B cell (primary cell): ENCODE results near the gene ROPN1. TPM values are rescaled to one million over a fixed set of nuclear protein-coding genes. Genes with fewer than 3 reads are reported as not detected.
"Not testable (repeated sequence)": the region's sequence is repeated elsewhere in the genome, so short reads cannot be mapped to it uniquely, and the experiment has no call there.

Experiments
- ATAC-seq: fragments of 200-7000 bp; cut with Tn5 transposase; one replicate; pipeline ENCODE4 v1.10.0; 2021; ENCODE audit warnings: low read depth, mild to moderate bottlenecking, moderate number of reproducible peaks, moderate library complexity
- CTCF ChIA-PET: fragments of 350-600 bp; sonication (Branson Sonifier 250); formaldehyde crosslinking; loops from one replicate; lab custom pipeline; 2021; ENCODE audit warnings: antibody characterized with exemption, inconsistent platforms; lab: Charles Lee
- POLR2A ChIA-PET: fragments of 350-600 bp; sonication (Branson Sonifier 250); formaldehyde crosslinking; loops from one replicate; lab custom pipeline; 2021; ENCODE audit warnings: antibody characterized with exemption; lab: Charles Lee
- DNase-seq: peaks from one replicate; pipeline ENCODE4 v3.0.0; 2013
- H2AFZ ChIP-seq: 2 replicates; pipeline ENCODE4 v1.6.1; 2012; ENCODE audit warnings: mild to moderate bottlenecking, low read depth, low read length; ENCODE audit not compliant: insufficient read depth, poor library complexity, severe bottlenecking
- H3K27ac ChIP-seq, 2 donors: 1 replicate in 1 of 2; 2 replicates in 1 of 2; pipeline ENCODE4 v1.5.1; 2012 to 2013; ENCODE audit warnings: low read length in 2 of 2, mild to moderate bottlenecking in 2 of 2, moderate library complexity in 1 of 2
- H3K27me3 ChIP-seq, 4 experiments: fragments of 200-600 bp in 1 of 4; sonication (generic) in 1 of 4; replicated peaks in 1 of 4; 1 replicate in 2 of 4; 2 replicates in 2 of 4; pipeline versions ENCODE4 v1.6.1 to v1.7.0; 2013 to 2016; ENCODE audit warnings: low read length in 3 of 4, mild to moderate bottlenecking in 2 of 4, mixed read lengths in 1 of 4, moderate library complexity in 1 of 4; ENCODE audit not compliant: insufficient read depth in 4 of 4, control insufficient read depth in 3 of 4; ENCODE audit errors: control extremely low read depth in 1 of 4
- H3K36me3 ChIP-seq, 2 experiments: replicated peaks in 1 of 2; 1 replicate in 1 of 2; 2 replicates in 1 of 2; pipeline versions ENCODE4 v1.6.1 to v1.7.1; 2013; ENCODE audit warnings: low read length in 1 of 2; ENCODE audit not compliant: insufficient read depth in 2 of 2, control insufficient read depth in 1 of 2; ENCODE audit errors: control extremely low read depth in 1 of 2, extremely low read depth in 1 of 2
- H3K4me1 ChIP-seq, 2 donors: fragments of 200-600 bp in 1 of 2; sonication (generic) in 1 of 2; 1 replicate in 1 of 2; 2 replicates in 1 of 2; pipeline versions ENCODE4 v1.5.1 to v1.6.1; 2013 to 2017; ENCODE audit warnings: low read length in 2 of 2; ENCODE audit not compliant: control insufficient read depth in 2 of 2, insufficient read depth in 2 of 2
- H3K4me2 ChIP-seq: replicated peaks from 2 replicates; pipeline ENCODE3; 2012; ENCODE audit warnings: mild to moderate bottlenecking, low read depth, low read length; ENCODE audit not compliant: poor library complexity, severe bottlenecking
- H3K4me3 ChIP-seq, 5 experiments: fragments of 200-600 bp in 1 of 5; sonication (generic) in 1 of 5; 1 replicate in 3 of 5; 2 replicates in 2 of 5; pipeline versions ENCODE4 v1.5.1 to v1.7.0; 2011 to 2016; ENCODE audit warnings: low read length in 4 of 5, mild to moderate bottlenecking in 4 of 5, low read depth in 2 of 5, control low read depth in 1 of 5, moderate library complexity in 1 of 5; ENCODE audit not compliant: insufficient read depth in 1 of 5; ENCODE audit errors: control extremely low read depth in 1 of 5, extremely low read depth in 1 of 5
- H3K79me2 ChIP-seq: fragments of 200-600 bp; sonication (generic); one replicate; pipeline ENCODE4 v1.6.0; 2016; ENCODE audit warnings: low read length; ENCODE audit not compliant: control insufficient read depth, insufficient read depth
- H3K9ac ChIP-seq: fragments of 200-600 bp; sonication (generic); 2 replicates; pipeline ENCODE4 v1.6.1; 2017; ENCODE audit warnings: mild to moderate bottlenecking, low read length, moderate library complexity
- H3K9me3 ChIP-seq, 3 donors: one replicate each; pipeline versions ENCODE4 v1.6.1 to v1.7.1; 2013; ENCODE audit warnings: low read length in 2 of 3; ENCODE audit not compliant: control insufficient read depth in 2 of 3, insufficient read depth in 1 of 3; ENCODE audit errors: control extremely low read depth in 1 of 3
- H4K20me1 ChIP-seq: 2 replicates; pipeline ENCODE4 v1.6.0; 2012; ENCODE audit warnings: mild to moderate bottlenecking, low read length; ENCODE audit not compliant: insufficient read depth, control insufficient read depth, poor library complexity, severe bottlenecking
- H3K27ac Mint-ChIP-seq: one replicate; pipeline ENCODE4 v1.8.0; 2021; ENCODE audit warnings: mixed read lengths
- H3K27me3 Mint-ChIP-seq: one replicate; pipeline ENCODE4 v1.8.0; 2021; ENCODE audit warnings: mixed read lengths
- H3K4me1 Mint-ChIP-seq: one replicate; pipeline ENCODE4 v1.8.0; 2021; ENCODE audit warnings: mixed read lengths
- H3K4me3 Mint-ChIP-seq: one replicate; pipeline ENCODE4 v1.8.0; 2021; ENCODE audit warnings: mixed read lengths
- H3K9me3 Mint-ChIP-seq: one replicate; pipeline ENCODE4 v1.8.0; 2022; ENCODE audit warnings: mixed read lengths; ENCODE audit not compliant: insufficient read depth
- EZH2 ChIP-seq: IDR thresholded peaks from 2 replicates; pipeline ENCODE4 v1.6.1; 2012; ENCODE audit warnings: borderline replicate concordance, low read depth, mild to moderate bottlenecking, moderate library complexity, low read length; ENCODE audit not compliant: insufficient read depth, poor library complexity, severe bottlenecking
- WGBS: methylation state at CpG from one replicate; pipeline ENCODE4 v1.1.5; 2013; ENCODE audit warnings: missing lambda C conversion rate; ENCODE audit not compliant: insufficient coverage; 5-methylcytosine and 5-hydroxymethylcytosine counted together
- intact Hi-C: fragments of 100-400 bp; cut with micrococcal nuclease; formaldehyde crosslinking; loops from one replicate; pipeline ENCODE4 v1.10.0; 2022
- polyA plus RNA-seq: library from polyadenylated mRNA; depleted of rRNA; stranded (reverse); fragments of >200 nt; gene quantifications from 2 replicates; pipeline ENCODE4 v1.2.3, GENCODE V29; 2012
- total RNA-seq, 2 donors: library from RNA; stranded (reverse); fragments of 120-200 nt in 1 of 2; gene quantifications; 1 replicate in 1 of 2; 2 replicates in 1 of 2; pipeline versions ENCODE4 v1.2.3 to v1.2.4, GENCODE V29; 2013 to 2022
- TF ChIP-seq, protein P1 (sequence below): fragments of 200-600 bp; IDR thresholded peaks from one replicate; pipeline ENCODE4 v1.8.0; 2022; ENCODE audit warnings: antibody characterized with exemption, mild to moderate bottlenecking

ROPN1 gene
- total and polyA plus RNA-seq, 2 donors (not counting 1 experiment from before 2014, with no cell fraction given): not detected

DNA sequence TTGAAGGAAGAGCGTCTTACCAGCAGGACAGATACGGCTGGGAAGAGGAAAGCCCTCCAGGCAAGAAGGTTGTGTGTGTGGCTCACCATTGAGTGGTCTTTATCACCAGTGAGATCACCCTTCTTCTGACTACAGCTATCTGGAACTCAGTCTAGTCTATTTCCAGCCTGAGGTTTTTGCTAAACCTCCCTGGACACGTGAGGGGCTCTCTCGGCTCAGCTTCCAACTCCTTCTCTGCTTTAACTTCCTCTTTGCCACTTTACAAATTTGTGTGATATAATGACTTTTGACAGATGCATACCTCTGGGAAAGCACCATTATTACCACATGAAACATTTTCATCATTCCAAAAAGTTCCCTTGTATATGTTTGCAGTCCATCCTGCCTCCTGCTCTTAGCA is 15.3 kb upstream of the ROPN1 start:
- no peak overlapping the region for H3K4me3 Mint-ChIP-seq
- no peaks in the 10 kb centered on the region for H3K9me3 ChIP-seq
- no peaks in the 10 kb centered on the region for H4K20me1 ChIP-seq
- 0% methylated on average over 1 of the region's 4 CpGs for WGBS
- intact Hi-C loops: no loop called here
- no peak overlapping the region for H3K9ac ChIP-seq
- no peaks in the 10 kb centered on the region for H3K9me3 Mint-ChIP-seq
- H3K27ac Mint-ChIP-seq: no peak overlapping the region
- no peaks in the 10 kb centered on the region for H3K36me3 ChIP-seq
- ChIA-PET POLR2A (no interaction called here), CTCF (no interaction called here)
- H3K27me3 ChIP-seq: peaks cover 0 to 9% (median 6%) of the 10 kb centered on the region in 4 experiments
- no peaks in the 10 kb centered on the region for H3K4me1 Mint-ChIP-seq
- H3K27ac ChIP-seq: no peak overlapping the region
- ATAC-seq (no peak), DNase-seq (no peak)
- H3K79me2 ChIP-seq: no peaks in the 10 kb centered on the region
- H3K4me3 ChIP-seq: no peak overlapping the region
- H2AFZ ChIP-seq: no peak overlapping the region
- H3K4me1 ChIP-seq: no peaks in the 10 kb centered on the region
- TF ChIP-seq, protein P1, sequence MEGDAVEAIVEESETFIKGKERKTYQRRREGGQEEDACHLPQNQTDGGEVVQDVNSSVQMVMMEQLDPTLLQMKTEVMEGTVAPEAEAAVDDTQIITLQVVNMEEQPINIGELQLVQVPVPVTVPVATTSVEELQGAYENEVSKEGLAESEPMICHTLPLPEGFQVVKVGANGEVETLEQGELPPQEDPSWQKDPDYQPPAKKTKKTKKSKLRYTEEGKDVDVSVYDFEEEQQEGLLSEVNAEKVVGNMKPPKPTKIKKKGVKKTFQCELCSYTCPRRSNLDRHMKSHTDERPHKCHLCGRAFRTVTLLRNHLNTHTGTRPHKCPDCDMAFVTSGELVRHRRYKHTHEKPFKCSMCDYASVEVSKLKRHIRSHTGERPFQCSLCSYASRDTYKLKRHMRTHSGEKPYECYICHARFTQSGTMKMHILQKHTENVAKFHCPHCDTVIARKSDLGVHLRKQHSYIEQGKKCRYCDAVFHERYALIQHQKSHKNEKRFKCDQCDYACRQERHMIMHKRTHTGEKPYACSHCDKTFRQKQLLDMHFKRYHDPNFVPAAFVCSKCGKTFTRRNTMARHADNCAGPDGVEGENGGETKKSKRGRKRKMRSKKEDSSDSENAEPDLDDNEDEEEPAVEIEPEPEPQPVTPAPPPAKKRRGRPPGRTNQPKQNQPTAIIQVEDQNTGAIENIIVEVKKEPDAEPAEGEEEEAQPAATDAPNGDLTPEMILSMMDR: no peak
- no peak for TF ChIP-seq EZH2
- no peak overlapping the region for H3K4me2 ChIP-seq
- peaks cover 41% of the 10 kb centered on the region for H3K27me3 Mint-ChIP-seq

DNA sequence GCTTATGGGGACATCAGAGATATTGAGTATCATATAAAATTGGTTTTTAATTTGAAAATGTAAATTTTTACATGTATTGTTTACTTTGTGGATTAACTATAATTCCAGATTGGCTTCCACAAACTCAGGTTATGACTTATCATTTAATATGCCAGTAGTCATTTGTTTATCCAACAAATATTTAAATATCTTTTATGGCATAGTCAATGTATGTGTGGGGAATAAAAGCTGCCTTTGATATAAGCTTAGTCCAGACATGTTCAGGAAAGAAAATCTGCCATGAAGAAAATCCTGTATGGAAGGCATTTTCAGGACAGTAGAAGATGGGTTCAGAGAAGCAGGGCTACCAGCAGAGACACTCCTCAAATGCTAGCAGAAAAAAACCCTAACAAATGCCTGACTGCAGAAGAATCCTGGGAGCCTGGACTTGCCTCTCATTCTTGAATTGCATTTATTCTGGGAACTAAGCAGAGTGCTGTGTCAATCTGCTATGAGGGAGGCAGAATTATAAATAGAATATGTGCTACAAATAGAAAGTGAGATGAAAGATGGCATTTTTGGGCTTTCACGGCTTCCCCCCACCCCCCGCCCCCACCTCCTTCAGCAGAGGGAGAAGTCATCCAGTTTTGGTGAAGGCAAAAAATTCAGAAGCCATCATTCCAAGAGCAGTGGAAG is 10.6 kb upstream of the ROPN1 start:
- H3K4me3 Mint-ChIP-seq, H3K4me1 ChIP-seq, H3K36me3 ChIP-seq, POLR2A ChIA-PET, H3K4me1 Mint-ChIP-seq, H3K27ac Mint-ChIP-seq, H3K27ac ChIP-seq, H4K20me1 ChIP-seq, H3K9me3 Mint-ChIP-seq, H3K79me2 ChIP-seq, H3K4me2 ChIP-seq, ATAC-seq, H3K9ac ChIP-seq, CTCF ChIA-PET, DNase-seq, H2AFZ ChIP-seq, H3K9me3 ChIP-seq, H3K27me3 ChIP-seq, intact Hi-C loops, H3K4me3 ChIP-seq: not testable (repeated sequence)
- H3K27me3 Mint-ChIP-seq: peaks cover 60% of the 10 kb centered on the region
- no CpG with 5 or more reads among the region's 2 CpGs for WGBS

DNA sequence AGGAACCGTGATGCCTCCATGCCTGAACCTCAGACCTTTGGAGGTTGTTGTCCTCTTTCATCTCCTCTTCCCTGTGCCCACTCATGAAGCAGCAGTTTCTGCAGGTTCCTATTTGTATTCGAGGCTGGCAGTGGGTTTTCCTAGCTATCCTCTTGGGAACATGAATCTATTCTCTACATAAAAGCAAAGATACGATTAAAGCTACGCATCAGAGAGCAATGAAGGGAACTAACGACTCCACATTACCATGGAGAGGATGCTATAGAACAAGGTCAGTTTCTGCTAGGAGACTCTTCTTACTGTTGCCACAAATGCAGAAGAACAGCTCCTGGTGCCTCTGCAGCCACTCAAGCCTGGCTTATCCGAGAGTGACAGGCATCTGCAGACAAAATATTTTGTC is 9.4 kb upstream of the ROPN1 start:
- H3K9ac ChIP-seq, intact Hi-C loops, H3K27ac ChIP-seq, H3K36me3 ChIP-seq, H3K27me3 ChIP-seq, H2AFZ ChIP-seq, H3K27ac Mint-ChIP-seq, ATAC-seq, H3K9me3 ChIP-seq, H3K4me3 Mint-ChIP-seq, DNase-seq, POLR2A ChIA-PET, H3K79me2 ChIP-seq, H3K4me3 ChIP-seq, H3K4me1 ChIP-seq, H3K4me2 ChIP-seq, H3K4me1 Mint-ChIP-seq, CTCF ChIA-PET, H3K9me3 Mint-ChIP-seq, H4K20me1 ChIP-seq: not testable (repeated sequence)
- H3K27me3 Mint-ChIP-seq: peaks cover 56% of the 10 kb centered on the region
- WGBS: 67% methylated on average over 1 of the region's 6 CpGs
